GM12892 (cell line): ENCODE data around the gene FMO5.

ENCODE experiments used
- POLR2A ChIP-seq: IDR thresholded peaks from 2 replicates; pipeline ENCODE4 v1.6.1; 2011; ENCODE audit warnings: low read depth, low read length, control low read depth
- POLR2AphosphoS5 ChIP-seq: IDR thresholded peaks from 2 replicates; pipeline ENCODE4 v1.6.1; 2011; ENCODE audit warnings: low read depth, low read length, control low read depth
- TAF1 ChIP-seq: IDR thresholded peaks from 2 replicates; pipeline ENCODE4 v1.6.1; 2011; ENCODE audit warnings: low read depth, mild to moderate bottlenecking, control low read depth, low read length, borderline replicate concordance

GRCh38 chr1:147207192-147207591 is 17.9 kb downstream of the FMO5 start:
- TF ChIP-seq TAF1 (no peak), POLR2AphosphoS5 (no peak), POLR2A (no peak)
